Renal pelvis (tissue), 3 donors: ENCODE measurements around the gene REP15. TPM values are rescaled to one million over a fixed set of nuclear protein-coding genes. Genes with fewer than 3 reads are reported as not detected.

Source experiments
- polyA plus RNA-seq, 3 donors: library from polyadenylated mRNA; unstranded; fragments of 120-200 nt; gene quantifications; one replicate each; pipeline ENCODE4 v1.2.1, GENCODE V29; 2013; ENCODE audit not compliant: insufficient read length in 3 of 3

Gene REP15
- polyA plus RNA-seq, 3 donors, result 2.4 to 4.6 (median 3.3) TPM

Other genes with a start within 250 kb of the REP15 start
- gene SMCO2, start 249.7 kb upstream of the REP15 start, polyA plus RNA-seq, result under 1 TPM; 0.23 to 0.92 (median 0.50) TPM
- gene PPFIBP1, start 172.2 kb upstream of the REP15 start, polyA plus RNA-seq, result 100 to 1,000 TPM in 2 of 3 donors, 10 to 100 TPM in 1; 66.3 to 136 (median 112) TPM
- 10 to 100 TPM; 69.1 to 75.3 (median 75.3) TPM for gene MRPS35, start 14.4 kb downstream of the REP15 start, polyA plus RNA-seq
- 10 to 100 TPM; 28.0 to 46.0 (median 42.3) TPM for gene KLHL42, start 83.8 kb downstream of the REP15 start, polyA plus RNA-seq
- under 1 TPM; 0.24 to 0.89 (median 0.51) TPM for gene MANSC4, start 83.8 kb downstream of the REP15 start, polyA plus RNA-seq